Islet of Langerhans (tissue), 1 donor: ENCODE results near the gene DPH2.

ENCODE experiments used
- FAIRE-seq: peaks from one replicate; lab custom pipeline; 2011; peaks lifted over from hg19 to GRCh38; lab: Jason Lieb, UNC

Gene DPH2

GRCh38 chr1:43983253-43983899, 13.6 kb downstream of the DPH2 start:
- no peak for FAIRE-seq

GRCh38 chr1:43984855-43985254, 15.0 kb downstream of the DPH2 start:
- FAIRE-seq, result no peak

- FAIRE-seq, result no peak
Measured at GRCh38 chr1:43985984-43986595, 16.3 kb downstream of the DPH2 start.

- FAIRE-seq, result no peak
Measured at GRCh38 chr1:43986712-43987111, 16.9 kb downstream of the DPH2 start.

- no peak for FAIRE-seq
Measured at GRCh38 chr1:43987159-43987902, 17.5 kb downstream of the DPH2 start.

- FAIRE-seq, result no peak
Measured at GRCh38 chr1:43990271-43991199, 20.7 kb downstream of the DPH2 start.

- FAIRE-seq, result no peak
Measured at GRCh38 chr1:43991200-43991475, 21.3 kb downstream of the DPH2 start.

GRCh38 chr1:43991476-43992231, 21.8 kb downstream of the DPH2 start, which contains the start of gene CCDC24:
Gene CCDC24 (plus strand): TSS chr1:43991599. CDS start chr1:43991879, 280 bp downstream.
- FAIRE-seq, result peak; percentile 17

GRCh38 chr1:43992232-43992995, 22.6 kb downstream of the DPH2 start:
- no peak for FAIRE-seq

- no peak for FAIRE-seq
Measured at GRCh38 chr1:43993206-43993914, 23.6 kb downstream of the DPH2 start.

GRCh38 chr1:43994071-43994470, 24.3 kb downstream of the DPH2 start:
- FAIRE-seq, result no peak

- no peak for FAIRE-seq
Measured at GRCh38 chr1:43994794-43995790, 25.3 kb downstream of the DPH2 start.

- FAIRE-seq, result no peak
Measured at GRCh38 chr1:43995984-43996732, 26.3 kb downstream of the DPH2 start.

- no peak for FAIRE-seq
Measured at GRCh38 chr1:43996733-43997115, 26.9 kb downstream of the DPH2 start.

GRCh38 chr1:43997295-43997999, 27.6 kb downstream of the DPH2 start:
- FAIRE-seq, result no peak

GRCh38 chr1:43998000-43998378, 28.2 kb downstream of the DPH2 start:
- no peak for FAIRE-seq

GRCh38 chr1:43999455-43999854, 29.6 kb downstream of the DPH2 start:
- no peak for FAIRE-seq
